A549 treated with CORT108297 at 1 μM for 4 hours (cell line): ENCODE measurements around the gene CLDN4. TPM values are rescaled to one million over a fixed set of nuclear protein-coding genes. Genes with fewer than 3 reads are reported as not detected.

Experiments
- total RNA-seq: library from RNA; stranded (reverse); fragments of 200-300 nt; extraction: Qiagen RNA extraction; gene quantifications from 5 replicates; pipeline ENCODE4 v1.2.3, GENCODE V29; 2022

Gene CLDN4, protein sequence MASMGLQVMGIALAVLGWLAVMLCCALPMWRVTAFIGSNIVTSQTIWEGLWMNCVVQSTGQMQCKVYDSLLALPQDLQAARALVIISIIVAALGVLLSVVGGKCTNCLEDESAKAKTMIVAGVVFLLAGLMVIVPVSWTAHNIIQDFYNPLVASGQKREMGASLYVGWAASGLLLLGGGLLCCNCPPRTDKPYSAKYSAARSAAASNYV
- total RNA-seq = 3.6 to 5.3 TPM (median 4.6 TPM) in 5 replicates

DNA sequence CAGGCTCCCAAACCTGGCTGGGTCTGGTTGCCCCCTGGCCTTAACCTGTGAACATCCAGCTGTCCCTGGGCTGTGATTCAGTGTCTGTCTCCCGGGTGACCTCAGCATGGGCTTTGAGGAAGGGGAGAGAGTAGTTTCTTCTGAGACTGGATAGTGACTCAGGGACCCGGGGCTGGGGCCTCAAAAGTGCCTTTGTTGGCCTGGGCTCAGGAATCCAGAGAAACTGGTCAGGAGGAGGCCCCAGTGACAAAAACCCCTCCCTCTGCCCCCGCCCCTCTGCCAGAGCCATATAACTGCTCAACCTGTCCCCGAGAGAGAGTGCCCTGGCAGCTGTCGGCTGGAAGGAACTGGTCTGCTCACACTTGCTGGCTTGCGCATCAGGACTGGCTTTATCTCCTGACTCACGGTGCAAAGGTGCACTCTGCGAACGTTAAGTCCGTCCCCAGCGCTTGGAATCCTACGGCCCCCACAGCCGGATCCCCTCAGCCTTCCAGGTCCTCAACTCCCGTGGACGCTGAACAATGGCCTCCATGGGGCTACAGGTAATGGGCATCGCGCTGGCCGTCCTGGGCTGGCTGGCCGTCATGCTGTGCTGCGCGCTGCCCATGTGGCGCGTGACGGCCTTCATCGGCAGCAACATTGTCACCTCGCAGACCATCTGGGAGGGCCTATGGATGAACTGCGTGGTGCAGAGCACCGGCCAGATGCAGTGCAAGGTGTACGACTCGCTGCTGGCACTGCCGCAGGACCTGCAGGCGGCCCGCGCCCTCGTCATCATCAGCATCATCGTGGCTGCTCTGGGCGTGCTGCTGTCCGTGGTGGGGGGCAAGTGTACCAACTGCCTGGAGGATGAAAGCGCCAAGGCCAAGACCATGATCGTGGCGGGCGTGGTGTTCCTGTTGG is at the start of gene CLDN4:
CLDN4 (plus strand) TSS at position 316 of the 903 bp plus-strand sequence; CDS start at position 522, 206 bp downstream.

DNA sequence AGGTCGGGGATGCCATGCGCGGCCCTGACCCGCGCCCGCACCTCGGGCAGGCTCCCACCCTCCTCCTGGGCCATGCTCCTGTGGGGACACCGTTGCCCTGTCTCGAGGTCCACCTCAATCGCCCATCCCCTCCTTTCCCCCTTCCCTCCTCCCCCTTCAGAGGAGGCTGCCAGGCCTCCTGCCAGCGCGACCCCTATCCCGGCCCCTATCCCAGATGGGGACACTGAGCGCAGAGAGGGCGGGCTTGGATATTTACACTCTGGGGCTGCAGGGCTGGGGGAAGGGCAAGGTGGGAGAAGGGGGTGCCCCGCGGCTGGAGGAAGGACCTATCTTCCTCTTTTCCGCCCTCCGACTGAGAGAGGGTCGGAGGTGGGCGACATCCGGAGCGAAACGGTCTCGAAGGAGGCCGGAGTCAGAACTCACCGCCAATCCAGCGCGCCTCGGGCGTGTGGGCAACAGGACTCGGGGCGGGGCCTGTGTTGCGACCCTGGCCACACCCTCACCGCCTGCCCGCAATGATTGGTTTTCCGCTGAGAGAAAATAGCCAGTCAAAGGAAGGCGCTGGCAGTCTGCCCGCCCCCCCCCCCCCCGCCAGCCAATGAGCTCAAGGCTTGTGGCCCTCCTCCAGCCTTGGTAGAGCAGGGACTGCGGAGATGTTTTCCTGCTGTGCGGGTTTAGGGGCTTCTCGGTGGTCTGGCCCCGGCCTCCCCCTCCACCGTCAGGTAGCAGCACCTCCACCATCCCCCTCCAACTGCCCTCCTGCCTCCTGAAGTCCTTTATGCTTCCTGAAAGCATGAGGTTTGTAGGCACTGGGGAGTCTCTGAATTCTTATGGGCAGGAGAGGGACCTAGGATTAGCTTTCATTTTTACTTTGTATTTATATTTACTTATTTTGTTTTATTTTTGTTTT is 11.5 kb downstream of the CLDN4 start, which contains the start of gene METTL27:
METTL27 (minus strand) TSS at position 450 of the 910 bp plus-strand sequence; CDS start at position 74, 376 bp downstream.

DNA sequence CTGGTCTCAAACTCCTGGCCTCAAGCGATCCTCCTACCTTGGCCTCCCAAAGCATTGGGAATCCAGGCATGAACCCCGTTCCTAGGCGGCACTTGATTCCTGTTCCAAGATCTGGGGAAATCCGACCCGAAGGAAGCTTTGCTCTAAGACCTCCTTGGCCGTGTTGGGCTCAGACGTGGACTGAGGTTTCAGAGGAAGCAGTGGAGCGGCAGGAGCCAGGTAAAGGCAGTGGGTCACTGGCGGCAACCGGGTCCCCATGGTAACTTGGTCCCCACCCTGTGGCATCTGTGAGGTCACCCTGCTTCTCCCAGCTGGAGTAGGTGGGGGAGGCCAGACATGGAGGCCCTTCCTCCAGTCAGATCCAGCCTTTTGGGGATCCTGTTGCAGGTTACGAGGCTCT is 30.1 kb downstream of the CLDN4 start, which contains the start of gene TMEM270:
TMEM270 (plus strand) TSS at position 301 of the 400 bp plus-strand sequence; CDS start at position 337, 36 bp downstream.

Other genes with a start within 250 kb of the CLDN4 start
- 0.45 to 2.1 TPM (median 1.1 TPM) in 5 replicates for gene MLXIPL, start 206.5 kb upstream of the CLDN4 start, total RNA-seq
- gene VPS37D, start 163.2 kb upstream of the CLDN4 start, total RNA-seq = 2.4 to 6.4 TPM (median 4.7 TPM) in 5 replicates
- gene DNAJC30, start 147.5 kb upstream of the CLDN4 start, total RNA-seq = 7.5 to 10.5 TPM (median 10.2 TPM) in 5 replicates
- gene BUD23, start 147.4 kb upstream of the CLDN4 start, total RNA-seq = 126 to 159 TPM (median 134 TPM) in 5 replicates
- gene STX1A, start 111.3 kb upstream of the CLDN4 start, total RNA-seq = 69.7 to 85.9 TPM (median 79.3 TPM) in 5 replicates
- gene ABHD11, start 92.2 kb upstream of the CLDN4 start, total RNA-seq = 20.2 to 26.6 TPM (median 25.6 TPM) in 5 replicates
- gene CLDN3, start 60.7 kb upstream of the CLDN4 start, total RNA-seq = 1.2 to 3.8 TPM (median 3.4 TPM) in 5 replicates
- 6.9 to 12.4 TPM (median 11.5 TPM) in 5 replicates for gene METTL27, start 11.5 kb downstream of the CLDN4 start, total RNA-seq
- gene TMEM270, start 30.2 kb downstream of the CLDN4 start, total RNA-seq = 0.26 TPM in 1 of 5 replicates, not detected in the others
- 0.05 to 0.13 TPM (median 0.08 TPM) in 5 replicates for gene ELN, start 197.2 kb downstream of the CLDN4 start, total RNA-seq